ENCODE data around the gene CCL22.

GRCh38 chr16:57315416-57315815, 43.2 kb upstream of the CCL22 start:
- no peak for TF ChIP-seq EZH2phosphoT487 (IDR thresholded peaks at IDR 0.05; ENCODE audit: low read depth, severe bottlenecking, unreplicated experiment)
- no peak for TF ChIP-seq EZH2 (IDR thresholded peaks at IDR 0.05; ENCODE audit: borderline replicate concordance)
- TF ChIP-seq CTCF (IDR thresholded peaks at IDR 0.05; ENCODE audit: poor library complexity) = no peak
